Activated B cell treated with CpG ODN at 0.5 μM for 24 hours (primary cell): ENCODE data around the gene DPEP2. TPM values are rescaled to one million over a fixed set of nuclear protein-coding genes. Genes with fewer than 3 reads are reported as not detected.

Experiments used
- ATAC-seq: fragments of 200-7000 bp; cut with Tn5 transposase; one replicate; pipeline ENCODE4 v1.10.0; 2021; ENCODE audit warnings: low read depth, mild to moderate bottlenecking, moderate library complexity
- CTCF ChIA-PET: fragments of 350-600 bp; sonication (Branson Sonifier 250); formaldehyde crosslinking; loops from one replicate; lab custom pipeline; 2021; ENCODE audit warnings: antibody characterized with exemption; lab: Charles Lee
- POLR2A ChIA-PET: fragments of 350-600 bp; sonication (Branson Sonifier 250); formaldehyde crosslinking; loops from one replicate; lab custom pipeline; 2021; ENCODE audit warnings: antibody characterized with exemption; lab: Charles Lee
- DNase-seq: peaks from one replicate; pipeline ENCODE4 v3.0.0; 2022
- H3K27ac Mint-ChIP-seq: one replicate; pipeline ENCODE4 v1.8.0; 2020; ENCODE audit warnings: mixed read lengths
- H3K27me3 Mint-ChIP-seq: one replicate; pipeline ENCODE4 v1.8.0; 2021; ENCODE audit warnings: mixed read lengths
- H3K36me3 Mint-ChIP-seq: one replicate; pipeline ENCODE4 v1.8.0; 2021; ENCODE audit warnings: low read depth, mixed read lengths
- H3K4me1 Mint-ChIP-seq: one replicate; pipeline ENCODE4 v1.8.0; 2021; ENCODE audit warnings: mixed read lengths
- H3K4me3 Mint-ChIP-seq: one replicate; pipeline ENCODE4 v1.8.0; 2020; ENCODE audit warnings: mild to moderate bottlenecking, mixed read lengths
- H3K9me3 Mint-ChIP-seq: one replicate; pipeline ENCODE4 v1.8.0; 2020; ENCODE audit warnings: mixed read lengths
- intact Hi-C: fragments of 100-400 bp; cut with micrococcal nuclease; formaldehyde crosslinking; loops from one replicate; pipeline ENCODE4 v1.15.1; 2024
- total RNA-seq: library from RNA; stranded (reverse); gene quantifications from 2 replicates; pipeline ENCODE4 v1.2.3, GENCODE V29; 2022
- TF ChIP-seq, protein P1 (sequence below): fragments of 200-600 bp; IDR thresholded peaks from one replicate; pipeline ENCODE4 v1.8.0; 2022; ENCODE audit warnings: antibody characterized with exemption, mild to moderate bottlenecking

The DPEP2 gene
- total RNA-seq, 1 donor from 2014 or later, result 13.8 TPM

GRCh38 chr16:68040506-68041288, 41.4 kb upstream of the DPEP2 start:
- CTCF ChIA-PET, result interaction anchor here (0.6 to 5.1 kb wide), 42 partner anchors 9 to 550 kb away, joined by 3 to 79 read pairs (median 4); partner anchors contain the start of genes DDX28, DPEP2, DUS2 and LCAT
- POLR2A ChIA-PET, result interaction anchor here (0.6 to 4.4 kb wide), 15 partner anchors 10 to 195 kb away, joined by 3 to 44 read pairs (median 5); partner anchors contain the start of genes DDX28, DPEP2, DUS2 and PSMB10
- H3K9me3 Mint-ChIP-seq, result no peaks in the 10 kb centered on the region
- H3K27me3 Mint-ChIP-seq, result no peaks in the 10 kb centered on the region
- H3K36me3 Mint-ChIP-seq, result peaks cover 37% of the 10 kb centered on the region
- ATAC-seq (peak; percentile 77), DNase-seq (peak; percentile 82)
- peaks cover 63% of the 10 kb centered on the region for H3K4me1 Mint-ChIP-seq
- TF ChIP-seq, protein P1, sequence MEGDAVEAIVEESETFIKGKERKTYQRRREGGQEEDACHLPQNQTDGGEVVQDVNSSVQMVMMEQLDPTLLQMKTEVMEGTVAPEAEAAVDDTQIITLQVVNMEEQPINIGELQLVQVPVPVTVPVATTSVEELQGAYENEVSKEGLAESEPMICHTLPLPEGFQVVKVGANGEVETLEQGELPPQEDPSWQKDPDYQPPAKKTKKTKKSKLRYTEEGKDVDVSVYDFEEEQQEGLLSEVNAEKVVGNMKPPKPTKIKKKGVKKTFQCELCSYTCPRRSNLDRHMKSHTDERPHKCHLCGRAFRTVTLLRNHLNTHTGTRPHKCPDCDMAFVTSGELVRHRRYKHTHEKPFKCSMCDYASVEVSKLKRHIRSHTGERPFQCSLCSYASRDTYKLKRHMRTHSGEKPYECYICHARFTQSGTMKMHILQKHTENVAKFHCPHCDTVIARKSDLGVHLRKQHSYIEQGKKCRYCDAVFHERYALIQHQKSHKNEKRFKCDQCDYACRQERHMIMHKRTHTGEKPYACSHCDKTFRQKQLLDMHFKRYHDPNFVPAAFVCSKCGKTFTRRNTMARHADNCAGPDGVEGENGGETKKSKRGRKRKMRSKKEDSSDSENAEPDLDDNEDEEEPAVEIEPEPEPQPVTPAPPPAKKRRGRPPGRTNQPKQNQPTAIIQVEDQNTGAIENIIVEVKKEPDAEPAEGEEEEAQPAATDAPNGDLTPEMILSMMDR, result peak; percentile 73
- intact Hi-C loops, result loop anchor here (1.0 to 5.0 kb wide), 11 partner anchors 17 to 548 kb away; partner anchors contain the start of genes DDX28, DUS2, PSMB10 and SLC12A4
- peak overlapping the region; percentile 77 for H3K4me3 Mint-ChIP-seq
- peak overlapping the region; percentile 86 for H3K27ac Mint-ChIP-seq

DNA sequence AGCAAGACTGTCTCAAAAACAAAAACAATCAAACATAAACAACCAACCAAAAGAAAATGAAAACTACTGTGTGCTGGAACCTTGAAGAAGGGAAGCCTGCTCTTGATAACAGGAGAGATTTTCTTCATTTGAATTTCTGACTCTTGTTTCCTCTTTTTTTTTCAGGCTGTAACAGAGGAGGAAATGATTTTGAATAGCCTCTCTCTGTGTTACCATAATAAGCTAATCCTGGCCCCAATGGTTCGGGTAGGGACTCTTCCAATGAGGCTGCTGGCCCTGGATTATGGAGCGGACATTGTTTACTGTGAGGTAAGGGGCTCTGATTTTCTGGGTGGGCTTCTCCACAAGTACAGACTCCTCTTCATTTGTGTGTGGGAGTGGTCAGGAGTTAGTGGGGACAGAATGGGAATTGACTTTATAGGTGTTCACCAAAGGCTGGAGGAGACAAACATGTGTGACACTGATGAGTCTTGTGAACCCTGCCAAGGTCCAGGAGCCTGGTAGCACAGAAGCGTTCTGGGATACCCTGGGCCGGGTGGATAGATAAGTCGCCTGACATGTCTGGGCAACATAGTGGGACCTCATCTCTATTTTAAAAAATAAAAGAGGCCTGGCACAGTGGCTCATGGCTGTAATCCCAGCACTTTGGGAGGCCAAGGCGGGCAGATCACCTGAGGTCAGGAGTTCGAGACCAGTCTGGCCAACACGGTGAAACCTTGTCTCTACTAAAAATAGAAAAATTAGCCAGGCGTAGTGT, 38.7 kb upstream of the DPEP2 start:
- TF ChIP-seq, protein P1, result no peak
- Mint-ChIP-seq H3K36me3 (peaks cover 28% of the 10 kb centered on the region), H3K27me3 (no peaks in the 10 kb centered on the region), H3K4me1 (peaks cover 53% of the 10 kb centered on the region), H3K9me3 (no peaks in the 10 kb centered on the region), H3K27ac (peak overlapping the region; percentile 97), H3K4me3 (peak overlapping the region; percentile 90)
- POLR2A ChIA-PET, result interaction anchor here (0.6 to 4.4 kb wide), 25 partner anchors 10 to 811 kb away, joined by 3 to 44 read pairs (median 5); partner anchors contain the start of genes DDX28, DPEP2, DUS2 and EDC4
- intact Hi-C loops, result no loop called here
- DNase-seq, result peak; percentile 31
- peak; percentile 59 for ATAC-seq
- CTCF ChIA-PET, result interaction anchor here (0.6 to 5.1 kb wide), 7 partner anchors 32 to 540 kb away, joined by 3 to 28 read pairs (median 5); no protein-coding TSS in a partner anchor

GRCh38 chr16:68035227-68035626, 35.9 kb upstream of the DPEP2 start:
- TF ChIP-seq, protein P1, result no peak
- ATAC-seq (no peak), DNase-seq (no peak)
- intact Hi-C loops, result no loop called here
- ChIA-PET POLR2A (interaction anchor here (0.6 to 1.1 kb wide), 5 partner anchors 12 to 375 kb away, joined by 3 to 6 read pairs (median 3); partner anchors contain the start of genes ACD, DDX28, DUS2 and PARD6A), CTCF (no interaction called here)
- H3K4me3 Mint-ChIP-seq, result no peak overlapping the region
- H3K27me3 Mint-ChIP-seq, result no peaks in the 10 kb centered on the region
- H3K36me3 Mint-ChIP-seq, result peaks cover 18% of the 10 kb centered on the region
- H3K9me3 Mint-ChIP-seq, result no peaks in the 10 kb centered on the region
- H3K4me1 Mint-ChIP-seq, result peaks cover 40% of the 10 kb centered on the region
- no peak overlapping the region for H3K27ac Mint-ChIP-seq

GRCh38 chr16:68033101-68033500, 33.8 kb upstream of the DPEP2 start:
- intact Hi-C loops, result no loop called here
- H3K36me3 Mint-ChIP-seq, result peaks cover 28% of the 10 kb centered on the region
- DNase-seq (no peak), ATAC-seq (no peak)
- H3K4me1 Mint-ChIP-seq, result peaks cover 23% of the 10 kb centered on the region
- no peak overlapping the region for H3K4me3 Mint-ChIP-seq
- H3K27me3 Mint-ChIP-seq, result no peaks in the 10 kb centered on the region
- H3K9me3 Mint-ChIP-seq, result no peaks in the 10 kb centered on the region
- POLR2A ChIA-PET, result interaction anchor here (0.6 kb wide), 2 partner anchors 14 to 21 kb away, joined by 3 to 4 read pairs; no protein-coding TSS in a partner anchor
- H3K27ac Mint-ChIP-seq, result peak overlapping the region; percentile 15
- TF ChIP-seq, protein P1, result no peak
- CTCF ChIA-PET, result no interaction called here
